PC-3 (cell line): ENCODE measurements around the gene SALL4. TPM values are rescaled to one million over a fixed set of nuclear protein-coding genes. Genes with fewer than 3 reads are reported as not detected.
"Not testable (repeated sequence)": the region's sequence is repeated elsewhere in the genome, so short reads cannot be mapped to it uniquely, and the experiment has no call there.

Experiments
- ATAC-seq: fragments of 200-7000 bp; cut with Tn5 transposase; 2 replicates; pipeline ENCODE4 v1.9.1; 2020; ENCODE audit warnings: mild to moderate bottlenecking, moderate library complexity
- BruUV-seq: library from RNA; stranded (reverse); fragments of 400-500 nt; replicated peaks from 2 replicates; lab custom pipeline; 2021; lab: Mats Ljungman, UMichigan
- CTCF ChIA-PET: fragments of 300-600 bp; sonication (Branson Sonifier 250); formaldehyde crosslinking; loops from one replicate; lab custom pipeline; 2022; ENCODE audit warnings: antibody characterized with exemption; lab: Charles Lee
- POLR2A ChIA-PET: fragments of 300-600 bp; sonication (Branson Sonifier 250); formaldehyde crosslinking; loops from one replicate; lab custom pipeline; 2022; ENCODE audit warnings: antibody characterized with exemption; ENCODE audit not compliant: unreplicated experiment; lab: Charles Lee
- DNase-seq: peaks from one replicate; pipeline ENCODE4 v3.0.0-alpha.2; 2015
- H2AFZ ChIP-seq: fragments of 300-600 bp; sonication (generic); 2 replicates; pipeline ENCODE4 v1.6.0; 2016; ENCODE audit warnings: antibody characterized with exemption, low read length
- H3F3A ChIP-seq: fragments of 300-600 bp; sonication (generic); one replicate; pipeline ENCODE4 v1.6.0; 2017; ENCODE audit warnings: antibody characterized with exemption, low read length, control low read depth, mild to moderate bottlenecking; ENCODE audit not compliant: unreplicated experiment
- H3K27ac ChIP-seq: fragments of 300-600 bp; sonication (generic); 2 replicates; pipeline ENCODE4 v1.5.1; 2016; ENCODE audit warnings: mild to moderate bottlenecking, low read length
- H3K27me3 ChIP-seq: fragments of 300-600 bp; sonication (generic); 2 replicates; pipeline ENCODE4 v1.6.1; 2016; ENCODE audit warnings: low read length, mixed read lengths
- H3K36me3 ChIP-seq: fragments of 300-600 bp; sonication (generic); 2 replicates; pipeline ENCODE4 v1.6.1; 2016; ENCODE audit warnings: low read depth, mixed run types, low read length, mixed read lengths
- H3K4me1 ChIP-seq: fragments of 300-600 bp; sonication (generic); 2 replicates; pipeline ENCODE4 v1.5.1; 2016; ENCODE audit warnings: low read length; ENCODE audit not compliant: insufficient read depth
- H3K4me2 ChIP-seq: fragments of 300-600 bp; sonication (generic); 2 replicates; pipeline ENCODE4 v1.6.0; 2016; ENCODE audit warnings: low read length
- H3K4me3 ChIP-seq: fragments of 300-600 bp; sonication (generic); 2 replicates; pipeline ENCODE4 v1.5.1; 2016; ENCODE audit warnings: mild to moderate bottlenecking, low read length, mixed read lengths
- H3K79me2 ChIP-seq: fragments of 300-600 bp; sonication (generic); 2 replicates; pipeline ENCODE4 v1.6.1; 2017; ENCODE audit warnings: low read length, mixed read lengths
- H3K9ac ChIP-seq: fragments of 300-600 bp; sonication (generic); 2 replicates; pipeline ENCODE4 v1.6.0; 2016; ENCODE audit warnings: mild to moderate bottlenecking, low read length
- H3K9me2 ChIP-seq: fragments of 300-600 bp; sonication (generic); replicated peaks from 2 replicates; pipeline ENCODE4 v1.6.1; 2016; ENCODE audit warnings: mixed run types, low read length, mixed read lengths
- H3K9me3 ChIP-seq: fragments of 300-600 bp; sonication (generic); 2 replicates; pipeline ENCODE4 v1.6.1; 2016; ENCODE audit warnings: low read length, mixed read lengths
- H4K20me1 ChIP-seq: fragments of 300-600 bp; sonication (generic); 2 replicates; pipeline ENCODE4 v1.6.1; 2016; ENCODE audit warnings: low read length, mixed read lengths
- CTCF ChIP-seq: fragments of 300-600 bp; sonication (generic); conservative IDR thresholded peaks from 2 replicates; pipeline ENCODE4 v1.5.1; 2017; ENCODE audit warnings: antibody characterized with exemption, low read depth, mild to moderate bottlenecking, low read length
- EZH2 ChIP-seq: fragments of 300-600 bp; sonication (generic); IDR thresholded peaks from one replicate; pipeline ENCODE4 v1.6.1; 2017; ENCODE audit warnings: antibody characterized with exemption, mild to moderate bottlenecking, low read length; ENCODE audit not compliant: unreplicated experiment
- EZH2phosphoT487 ChIP-seq: fragments of 300-600 bp; sonication (generic); IDR thresholded peaks from 2 replicates; pipeline ENCODE4 v1.6.1; 2018; ENCODE audit warnings: mild to moderate bottlenecking, antibody characterized with exemption, low read length, borderline replicate concordance
- intact Hi-C: fragments of 100-400 bp; cut with micrococcal nuclease; formaldehyde crosslinking; loops from 2 replicates; pipeline ENCODE4 v1.9.0; 2023
- total RNA-seq: library from RNA; depleted of rRNA; stranded (reverse); fragments of >200 nt; gene quantifications from 2 replicates; pipeline ENCODE4 v1.2.3, GENCODE V29; 2014

SALL4 gene
- total RNA-seq, 1 experiment from 2014 or later: 3.1 TPM

GRCh38 chr20:51766994-51767866, 35.1 kb downstream of the SALL4 start:
- DNase-seq (peak; percentile 97), ATAC-seq (peak; percentile 95)
- peaks cover 47% of the 10 kb centered on the region for H3K79me2 ChIP-seq
- H3K36me3 ChIP-seq: no peaks in the 10 kb centered on the region
- H3K4me2 ChIP-seq: peak overlapping the region; percentile 98
- TF ChIP-seq CTCF (peak; percentile 59), EZH2 (no peak), EZH2phosphoT487 (no peak)
- H3K27me3 ChIP-seq: no peaks in the 10 kb centered on the region
- CTCF ChIA-PET: interaction anchor here (0.5 to 0.6 kb wide), 3 partner anchors 51 to 294 kb away, joined by 3 to 4 read pairs (median 3); no protein-coding TSS in a partner anchor
- no peaks in the 10 kb centered on the region for H3F3A ChIP-seq
- BruUV-seq: TSS peak; percentile 99
- intact Hi-C loops: loop anchor here (1.0 to 5.0 kb wide), 3 partner anchors 15 to 130 kb away; no protein-coding TSS in a partner anchor
- peaks cover 9% of the 10 kb centered on the region for H3K4me1 ChIP-seq
- POLR2A ChIA-PET: interaction anchor here (0.6 to 0.7 kb wide), 3 partner anchors 16 to 112 kb away, joined by 3 to 13 read pairs (median 4); no protein-coding TSS in a partner anchor
- no peaks in the 10 kb centered on the region for H4K20me1 ChIP-seq
- H3K9ac ChIP-seq: peak overlapping the region; percentile 93
- peak overlapping the region; percentile 81 for H2AFZ ChIP-seq
- H3K4me3 ChIP-seq: peak overlapping the region; percentile 91
- H3K9me3 ChIP-seq: no peaks in the 10 kb centered on the region
- peak overlapping the region; percentile 76 for H3K27ac ChIP-seq
- no peaks in the 10 kb centered on the region for H3K9me2 ChIP-seq

GRCh38 chr20:51765381-51765780, 36.9 kb downstream of the SALL4 start:
- H3K4me3 ChIP-seq, ATAC-seq, H3K4me2 ChIP-seq, H3F3A ChIP-seq, H3K9me3 ChIP-seq, H3K27me3 ChIP-seq, CTCF ChIA-PET, H2AFZ ChIP-seq, BruUV-seq, H3K9ac ChIP-seq, H3K36me3 ChIP-seq, DNase-seq, H4K20me1 ChIP-seq, H3K9me2 ChIP-seq, H3K27ac ChIP-seq: not testable (repeated sequence)
- peaks cover 60% of the 10 kb centered on the region for H3K79me2 ChIP-seq
- intact Hi-C loops: loop anchor here (5.0 kb wide), 1 partner anchor 128 kb away; no protein-coding TSS in a partner anchor
- H3K4me1 ChIP-seq: peaks cover 20% of the 10 kb centered on the region
- POLR2A ChIA-PET: interaction anchor here (0.6 kb wide), 1 partner anchor 9 kb away, joined by 4 read pairs; no protein-coding TSS in a partner anchor

- no peak for DNase-seq
- CTCF ChIA-PET: no interaction called here
- Histone ChIP-seq H3K4me2 (no peak overlapping the region), H2AFZ (no peak overlapping the region), H3K9me3 (no peaks in the 10 kb centered on the region), H3K4me3 (no peak overlapping the region), H3K79me2 (peaks cover 71% of the 10 kb centered on the region), H3F3A (no peaks in the 10 kb centered on the region), H3K27me3 (no peaks in the 10 kb centered on the region), H3K36me3 (no peaks in the 10 kb centered on the region), H3K9me2 (no peaks in the 10 kb centered on the region), H3K4me1 (peaks cover 20% of the 10 kb centered on the region), H4K20me1 (no peaks in the 10 kb centered on the region), H3K27ac (no peak overlapping the region), H3K9ac (no peak overlapping the region)
- POLR2A ChIA-PET: no interaction called here
- TF ChIP-seq EZH2 (no peak), EZH2phosphoT487 (no peak), CTCF (no peak)
- BruUV-seq: no TSS peak
- intact Hi-C loops: no loop called here
- ATAC-seq: no peak
These were observed 38.2 kb downstream of the SALL4 start for GRCh38 chr20:51763965-51764602.
